K562 treated with DMSO at 1 percent for 4 hours (cell line): ENCODE results near the gene KRT3. TPM values are rescaled to one million over a fixed set of nuclear protein-coding genes. Genes with fewer than 3 reads are reported as not detected.

Source experiments
- total RNA-seq: library from RNA; unstranded; fragments of 300-600 nt; gene quantifications from 2 replicates; pipeline ENCODE4 v1.2.3, GENCODE V29; 2022; ENCODE audit not compliant: insufficient read depth

The KRT3 gene
- total RNA-seq = not detected in 2 replicates

DNA sequence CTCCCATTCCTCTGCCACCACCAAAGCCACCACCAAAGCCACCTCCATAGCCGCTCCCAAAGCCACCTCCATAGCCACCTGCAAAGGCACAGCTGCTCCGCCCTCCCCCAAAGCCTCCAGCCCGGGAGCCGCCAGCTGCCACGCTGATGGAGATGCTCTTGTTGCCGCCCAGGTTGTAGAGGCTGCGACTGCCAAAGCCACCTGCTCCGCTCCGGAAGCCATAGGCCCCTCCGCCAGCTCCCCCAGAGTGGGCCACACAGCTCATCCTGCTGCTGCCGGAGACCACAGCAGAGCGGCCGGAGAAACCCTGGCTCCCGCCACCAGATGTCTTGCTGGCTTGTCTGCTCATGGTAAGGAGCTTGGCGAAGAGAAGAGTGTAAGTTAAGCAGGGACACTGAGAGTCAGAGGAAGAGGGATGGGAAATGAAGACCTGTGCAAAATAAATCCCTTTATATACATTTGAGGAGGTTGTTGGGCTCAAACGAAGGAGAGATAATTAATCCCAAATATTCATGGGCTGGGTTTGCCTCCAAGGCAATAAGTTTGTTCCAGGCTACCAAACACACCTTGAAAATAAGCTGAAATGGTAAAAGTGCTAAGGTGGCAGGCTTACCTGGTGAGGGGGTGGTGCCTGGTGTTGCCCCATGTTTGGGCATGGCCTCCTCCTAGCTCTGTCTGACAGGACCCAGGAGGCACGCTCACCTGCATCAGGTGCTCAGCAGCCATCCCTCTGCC, at the start of gene KRT3:
Gene KRT3 (minus strand): TSS at position 424 of the 735 bp plus-strand sequence. CDS start 75 bp downstream, at position 349.

DNA sequence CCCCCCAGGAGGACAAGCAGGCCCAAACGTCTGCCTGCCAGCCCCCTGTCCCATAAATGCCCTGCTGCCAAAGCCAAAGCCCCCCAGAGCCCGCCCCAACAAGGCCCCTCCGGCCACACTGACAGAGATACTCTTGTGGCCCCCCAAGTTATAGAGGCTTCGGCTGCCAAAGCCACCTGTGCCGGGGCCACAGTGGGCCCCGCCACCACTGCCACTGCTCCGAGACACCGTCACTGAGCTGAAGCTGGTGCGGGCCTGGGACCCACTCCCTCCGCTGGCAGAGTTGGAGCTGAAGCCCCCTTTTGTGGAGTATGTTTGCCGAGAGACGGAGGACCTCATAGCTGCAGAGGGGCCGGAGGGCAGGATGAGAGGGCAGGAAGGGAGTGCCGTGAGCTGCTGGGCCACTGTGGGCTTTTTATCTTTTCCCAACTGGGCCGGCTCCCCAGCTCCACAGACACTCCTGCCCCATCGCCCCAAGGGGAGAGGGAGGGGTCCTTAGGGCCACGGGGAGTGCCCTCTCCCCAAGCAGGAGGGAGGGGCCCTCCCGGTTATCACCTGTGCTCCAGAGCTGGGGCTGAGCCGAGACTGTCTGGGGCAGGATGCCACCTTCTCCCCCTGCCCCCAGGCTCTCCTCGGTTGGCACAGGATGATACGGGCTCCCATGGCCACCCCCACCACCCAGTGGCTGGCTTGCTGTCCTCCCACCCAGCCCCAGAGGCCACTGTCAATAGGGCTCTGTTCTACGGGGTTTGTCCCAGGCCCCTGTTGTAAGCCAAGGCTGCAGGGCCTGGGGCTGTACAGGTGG, 38.2 kb upstream of the KRT3 start, which contains the start of gene KRT79:
Gene KRT79 (minus strand): TSS at position 390 of the 805 bp plus-strand sequence. CDS start 51 bp downstream, at position 339.

DNA sequence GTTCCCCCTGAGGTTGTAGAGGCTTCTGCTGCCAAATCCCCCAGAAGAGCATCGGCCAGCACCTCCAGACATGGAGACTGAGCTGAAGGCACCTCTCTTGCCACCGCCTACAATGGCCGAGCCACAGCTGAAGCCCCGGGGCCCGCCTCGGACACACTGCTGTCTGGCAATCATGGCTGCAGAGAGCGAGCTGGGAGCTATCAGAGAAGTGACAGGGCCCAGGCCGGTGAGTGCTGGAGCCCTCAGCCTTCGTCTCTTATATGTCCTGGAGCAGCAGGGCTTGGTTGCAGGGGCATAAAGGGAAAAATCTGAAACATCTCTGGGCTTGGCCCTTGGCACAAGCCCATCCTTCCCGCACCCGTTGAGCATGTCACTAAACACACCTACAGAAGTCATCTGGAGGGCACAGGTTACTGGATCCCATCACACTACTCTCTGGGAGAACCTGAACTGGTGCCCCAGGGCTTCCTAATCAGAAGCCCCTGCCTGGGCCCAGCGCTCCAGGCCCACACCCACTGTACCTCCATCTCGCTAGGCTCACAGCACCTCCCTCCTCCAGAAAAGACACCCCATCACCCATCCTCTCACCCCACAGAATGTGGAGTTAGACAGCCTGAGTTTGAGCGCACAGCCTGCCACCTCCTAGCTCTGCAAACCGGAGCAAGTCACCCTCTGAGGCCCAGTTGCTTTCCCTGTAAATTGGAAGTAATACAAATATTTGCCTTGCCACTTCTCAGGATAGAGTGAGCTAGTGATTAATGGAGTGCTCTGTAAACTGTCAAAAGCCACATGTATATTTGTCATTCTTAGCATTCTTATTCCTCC, 18.2 kb upstream of the KRT3 start, which contains the start of gene KRT4:
Gene KRT4 (minus strand): TSS at position 232 of the 825 bp plus-strand sequence. CDS start 58 bp downstream, at position 174.

DNA sequence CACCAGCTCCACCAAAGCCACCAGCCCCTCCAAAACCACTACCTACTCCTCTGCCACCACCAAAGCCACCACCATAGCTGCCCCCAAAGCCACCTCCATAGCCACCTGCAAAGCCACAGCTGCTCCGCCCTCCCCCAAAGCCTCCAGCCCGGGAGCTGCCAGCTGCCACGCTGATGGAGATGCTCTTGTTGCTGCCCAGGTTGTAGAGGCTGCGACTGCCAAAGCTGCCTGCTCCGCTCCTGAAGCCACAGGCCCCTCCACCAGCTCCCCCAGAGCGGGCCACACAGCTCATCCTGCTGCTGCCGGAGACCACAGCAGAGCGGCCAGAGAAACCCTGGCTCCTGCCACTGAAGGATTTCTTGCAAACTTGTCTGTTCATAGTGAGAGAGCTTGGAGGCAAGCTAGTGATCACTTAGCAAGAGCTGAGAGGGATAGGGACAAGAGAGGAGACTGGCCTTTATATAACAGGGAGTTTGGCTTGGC, 19.0 kb downstream of the KRT3 start, which contains the start of gene KRT76:
Gene KRT76 (minus strand): TSS at position 433 of the 483 bp plus-strand sequence. CDS start 54 bp downstream, at position 379.

Other genes with a start within 250 kb of the KRT3 start
- not detected in 2 replicates for gene KRT71, start 243.0 kb downstream of the KRT3 start, total RNA-seq
- not detected in 2 replicates for gene KRT74, start 222.3 kb downstream of the KRT3 start, total RNA-seq
- 0.35 TPM in 1 of 2 replicates, not detected in the other for gene KRT72, start 194.7 kb downstream of the KRT3 start, total RNA-seq
- gene KRT73, start 177.6 kb downstream of the KRT3 start, total RNA-seq = not detected in 2 replicates
- gene KRT2, start 143.9 kb downstream of the KRT3 start, total RNA-seq = 0.84 TPM in 1 of 2 replicates, not detected in the other
- not detected in 2 replicates for gene KRT1, start 115.7 kb downstream of the KRT3 start, total RNA-seq
- gene KRT77, start 92.6 kb downstream of the KRT3 start, total RNA-seq = not detected in 2 replicates
- not detected in 2 replicates for gene KRT76, start 18.8 kb downstream of the KRT3 start, total RNA-seq
- gene KRT4, start 18.0 kb upstream of the KRT3 start, total RNA-seq = not detected in 2 replicates
- gene KRT79, start 38.2 kb upstream of the KRT3 start, total RNA-seq = not detected in 2 replicates
- not detected in 2 replicates for gene KRT78, start 52.9 kb upstream of the KRT3 start, total RNA-seq
- 491 and 520 TPM in 2 replicates for gene KRT8, start 109.0 kb upstream of the KRT3 start, total RNA-seq
- gene KRT18, start 153.0 kb upstream of the KRT3 start, total RNA-seq = 335 and 369 TPM in 2 replicates
- 328 TPM in 2 replicates for gene EIF4B, start 210.3 kb upstream of the KRT3 start, total RNA-seq